Activated T-cell treated with anti-CD3 and anti-CD28 coated beads for 24 hours (primary cell): ENCODE measurements around the gene MNDA.
"Not testable (repeated sequence)": the region's sequence is repeated elsewhere in the genome, so short reads cannot be mapped to it uniquely, and the experiment has no call there.

ENCODE experiments used
- DNase-seq: peaks from one replicate; pipeline ENCODE4 v3.0.0-alpha.2; 2020; ENCODE audit warnings: low read depth

MNDA gene

DNA sequence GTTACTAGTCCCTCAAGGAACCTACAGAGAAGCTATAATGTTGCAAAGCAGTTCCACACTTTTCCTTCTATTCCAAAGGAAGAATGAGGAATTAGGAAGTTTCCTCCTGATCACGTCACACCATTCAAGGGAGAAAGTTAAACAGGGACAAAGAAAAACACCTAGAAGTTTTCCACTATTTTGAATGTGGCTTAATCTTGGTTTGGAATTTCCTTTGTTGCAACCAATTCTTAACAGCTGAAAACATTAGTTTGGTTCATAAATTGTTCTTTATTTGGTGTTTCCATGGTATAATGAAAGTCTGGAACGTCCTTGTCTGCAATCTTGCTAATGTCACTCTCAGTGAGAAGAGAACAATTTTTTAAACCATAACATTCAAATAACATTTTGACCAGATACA is 8.4 kb downstream of the MNDA start:
- DNase-seq = no peak

DNA sequence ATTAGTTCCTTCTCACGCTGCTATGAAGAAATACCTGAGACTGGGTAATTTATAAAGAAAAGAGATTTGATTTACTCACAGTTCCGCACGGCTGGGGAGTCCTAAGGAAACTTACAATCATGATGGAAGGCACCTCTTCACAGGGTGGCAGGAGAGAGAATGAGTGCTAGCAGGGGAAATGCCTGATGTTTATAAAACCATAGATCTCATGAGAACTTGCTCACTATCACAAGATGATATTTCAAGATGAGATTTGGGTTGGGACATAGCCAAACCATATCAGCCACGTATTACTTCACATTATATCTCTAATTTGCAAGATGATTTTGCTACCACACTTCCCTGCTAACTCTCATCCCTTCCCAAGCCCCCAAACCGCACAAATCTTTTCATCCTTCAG is 9.1 kb downstream of the MNDA start:
- no peak for DNase-seq

GRCh38 chr1:158864595-158864994 is 33.4 kb downstream of the MNDA start:
- no peak for DNase-seq

- DNase-seq = not testable (repeated sequence)
Observed at GRCh38 chr1:158870438-158870837, 39.3 kb downstream of the MNDA start.

DNA sequence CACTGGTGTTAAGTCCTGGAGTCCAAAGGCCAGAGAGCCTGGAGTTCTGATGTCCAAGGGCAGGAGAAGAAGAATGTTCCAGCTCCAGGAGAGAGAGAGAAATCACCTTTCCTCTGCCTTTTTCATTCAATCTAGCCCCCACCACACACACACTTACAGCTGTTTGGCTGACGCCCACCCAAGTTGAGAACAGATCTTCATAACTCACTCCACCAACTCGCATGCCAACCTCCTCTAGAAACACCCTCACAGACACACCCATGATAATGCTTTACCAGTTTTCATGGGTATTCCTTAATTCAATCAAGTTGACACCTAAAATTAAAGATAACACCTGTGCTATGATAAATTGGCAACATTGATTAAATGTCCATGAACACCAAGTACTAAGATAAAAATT is 42.0 kb downstream of the MNDA start:
- no peak for DNase-seq

GRCh38 chr1:158893654-158894053 is 62.5 kb downstream of the MNDA start:
- DNase-seq = no peak

GRCh38 chr1:158898722-158899121 is 67.6 kb downstream of the MNDA start:
- DNase-seq = no peak
